Renal pelvis (tissue), 4 donors: ENCODE results near the gene KMT5B. TPM values are rescaled to one million over a fixed set of nuclear protein-coding genes. Genes with fewer than 3 reads are reported as not detected.

Experiments used
- DNase-seq: peaks from one replicate; pipeline ENCODE4 v3.0.0-alpha.2; 2013
- polyA plus RNA-seq, 3 donors: library from polyadenylated mRNA; unstranded; fragments of 120-200 nt; gene quantifications; one replicate each; pipeline ENCODE4 v1.2.1, GENCODE V29; 2013; ENCODE audit not compliant: insufficient read length in 3 of 3

Gene KMT5B
- polyA plus RNA-seq, 3 donors: 66.6 to 79.4 (median 73.7) TPM

- DNase-seq: no peak
Observed at GRCh38 chr11:68146704-68147474, 66.2 kb downstream of the KMT5B start.

- DNase-seq: no peak
Observed at GRCh38 chr11:68146010-68146540, 67.0 kb downstream of the KMT5B start.

DNA sequence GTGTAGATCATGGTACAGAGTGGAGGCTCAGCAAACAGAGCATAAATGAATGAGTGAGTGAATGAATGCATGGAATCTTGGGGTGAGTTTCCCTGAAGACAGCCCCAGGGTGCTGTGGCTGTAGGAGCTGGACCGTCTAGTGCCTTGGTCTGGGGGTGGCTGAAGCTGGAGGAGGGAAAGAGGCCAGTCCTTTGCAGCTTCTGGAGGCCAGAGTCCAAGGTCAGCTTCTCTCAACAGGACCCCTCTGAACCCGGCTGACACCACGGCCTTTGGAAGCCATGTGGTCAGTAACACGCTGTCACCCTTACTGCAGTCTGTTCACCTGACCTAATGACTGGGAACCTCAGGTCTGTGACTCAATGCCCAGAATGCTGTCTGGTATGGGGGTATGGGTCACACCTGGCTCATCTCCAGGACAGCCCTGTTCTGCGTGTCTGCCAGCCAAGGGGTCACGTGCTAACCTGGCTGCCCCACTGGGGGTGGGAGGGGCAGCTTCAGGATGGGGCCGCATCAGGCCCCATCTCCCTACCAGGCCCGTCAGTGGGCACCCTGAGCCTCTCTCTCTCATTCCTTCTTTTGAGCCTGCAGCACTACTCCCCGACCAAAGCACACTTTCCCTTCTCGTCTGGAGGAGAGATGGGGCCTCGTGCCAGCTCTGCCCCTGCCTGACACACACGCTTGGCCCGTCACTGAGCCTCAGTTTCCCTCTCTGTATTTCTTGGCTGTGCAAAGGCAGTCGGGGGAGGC is 67.8 kb downstream of the KMT5B start:
- DNase-seq: no peak

GRCh38 chr11:68143310-68143689 is 69.8 kb downstream of the KMT5B start:
- no peak for DNase-seq

- DNase-seq: no peak
Observed at GRCh38 chr11:68142441-68143309, 70.4 kb downstream of the KMT5B start.

- DNase-seq: no peak
Observed at GRCh38 chr11:68142028-68142412, 71.1 kb downstream of the KMT5B start.

GRCh38 chr11:68141246-68142027 is 71.7 kb downstream of the KMT5B start:
- no peak for DNase-seq

- DNase-seq: no peak
Observed at GRCh38 chr11:68140496-68141245, 72.4 kb downstream of the KMT5B start.

DNA sequence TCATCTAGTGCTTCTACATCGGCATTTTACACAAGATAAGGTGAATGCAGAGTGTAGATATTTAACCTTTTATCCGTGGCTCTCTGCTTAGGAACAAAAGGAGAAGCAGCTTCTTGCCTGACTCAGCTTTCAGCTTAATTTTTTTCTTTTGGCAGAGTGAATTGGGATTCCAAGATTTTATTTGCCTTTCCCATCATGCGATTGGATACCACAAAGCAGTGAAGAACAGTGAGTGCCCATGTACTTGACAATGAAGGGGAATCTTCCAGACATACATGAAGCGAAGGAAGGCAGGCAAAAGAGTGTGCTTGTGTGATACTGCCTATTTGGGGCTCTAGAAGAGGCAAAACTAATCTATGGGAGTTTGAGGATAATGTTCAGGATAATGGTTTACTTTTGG is 74.9 kb downstream of the KMT5B start:
- DNase-seq: no peak

DNA sequence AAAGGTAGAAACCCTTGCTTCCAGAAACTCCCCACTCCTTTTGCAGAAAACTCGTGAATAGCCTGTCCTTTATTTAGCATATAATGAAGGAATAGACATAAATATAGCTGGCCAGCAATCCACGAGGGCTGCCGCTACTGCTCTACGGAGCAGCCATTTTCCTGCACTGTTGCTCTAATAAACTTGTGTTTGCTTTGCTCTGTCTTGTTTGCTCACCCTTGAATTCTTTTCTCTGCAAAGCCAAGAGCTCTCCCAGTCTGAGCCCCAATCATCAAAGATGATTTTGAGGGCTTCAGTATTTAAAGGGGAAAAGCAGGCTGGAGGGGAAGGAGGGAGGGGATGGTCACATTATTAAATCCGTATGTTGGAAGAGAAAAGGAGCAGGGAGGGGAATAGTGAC is 75.3 kb downstream of the KMT5B start:
- no peak for DNase-seq

DNA sequence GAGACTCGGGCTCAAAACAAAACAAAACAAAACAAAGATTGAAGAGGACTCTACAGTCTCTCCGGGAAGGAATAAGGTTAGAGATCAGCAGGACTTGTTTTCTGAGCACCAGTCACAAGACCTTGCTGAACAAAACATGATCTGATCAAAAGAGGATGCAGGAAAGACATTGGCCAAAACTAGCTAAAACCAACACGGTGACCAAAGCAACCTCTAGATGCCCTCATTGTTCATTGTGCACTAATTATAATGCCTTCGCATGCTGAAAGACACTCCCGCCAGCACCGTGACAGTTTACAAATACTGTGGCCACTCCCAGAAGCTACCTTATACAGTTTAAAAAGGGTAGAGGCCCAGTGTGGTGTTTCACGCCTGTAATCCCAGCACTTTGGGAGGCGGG is 76.2 kb downstream of the KMT5B start:
- no peak for DNase-seq

GRCh38 chr11:68135161-68135560 is 77.9 kb downstream of the KMT5B start:
- DNase-seq: no peak

DNA sequence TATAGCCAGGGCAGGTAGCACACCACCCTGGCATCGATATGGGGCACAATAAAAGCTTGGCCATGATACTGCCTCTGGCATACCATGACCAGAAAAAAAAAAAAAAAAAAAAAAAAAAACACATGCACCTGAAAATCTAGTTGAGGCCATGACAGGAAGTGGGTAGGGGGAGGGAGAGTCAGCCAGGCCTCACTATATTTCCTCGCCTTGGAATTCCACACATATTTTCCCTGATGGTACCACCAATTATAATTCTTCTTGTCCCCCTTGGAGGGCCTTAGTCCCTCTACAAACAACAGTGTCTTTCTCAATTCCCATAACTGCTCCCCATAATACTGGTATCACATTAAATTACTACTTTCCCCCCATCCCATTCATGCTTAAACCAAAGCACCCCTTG is 79.3 kb downstream of the KMT5B start:
- no peak for DNase-seq

- DNase-seq: no peak
Observed at GRCh38 chr11:68130121-68130520, 83.0 kb downstream of the KMT5B start.

- no peak for DNase-seq
Observed at GRCh38 chr11:68128682-68129327, 84.3 kb downstream of the KMT5B start.

DNA sequence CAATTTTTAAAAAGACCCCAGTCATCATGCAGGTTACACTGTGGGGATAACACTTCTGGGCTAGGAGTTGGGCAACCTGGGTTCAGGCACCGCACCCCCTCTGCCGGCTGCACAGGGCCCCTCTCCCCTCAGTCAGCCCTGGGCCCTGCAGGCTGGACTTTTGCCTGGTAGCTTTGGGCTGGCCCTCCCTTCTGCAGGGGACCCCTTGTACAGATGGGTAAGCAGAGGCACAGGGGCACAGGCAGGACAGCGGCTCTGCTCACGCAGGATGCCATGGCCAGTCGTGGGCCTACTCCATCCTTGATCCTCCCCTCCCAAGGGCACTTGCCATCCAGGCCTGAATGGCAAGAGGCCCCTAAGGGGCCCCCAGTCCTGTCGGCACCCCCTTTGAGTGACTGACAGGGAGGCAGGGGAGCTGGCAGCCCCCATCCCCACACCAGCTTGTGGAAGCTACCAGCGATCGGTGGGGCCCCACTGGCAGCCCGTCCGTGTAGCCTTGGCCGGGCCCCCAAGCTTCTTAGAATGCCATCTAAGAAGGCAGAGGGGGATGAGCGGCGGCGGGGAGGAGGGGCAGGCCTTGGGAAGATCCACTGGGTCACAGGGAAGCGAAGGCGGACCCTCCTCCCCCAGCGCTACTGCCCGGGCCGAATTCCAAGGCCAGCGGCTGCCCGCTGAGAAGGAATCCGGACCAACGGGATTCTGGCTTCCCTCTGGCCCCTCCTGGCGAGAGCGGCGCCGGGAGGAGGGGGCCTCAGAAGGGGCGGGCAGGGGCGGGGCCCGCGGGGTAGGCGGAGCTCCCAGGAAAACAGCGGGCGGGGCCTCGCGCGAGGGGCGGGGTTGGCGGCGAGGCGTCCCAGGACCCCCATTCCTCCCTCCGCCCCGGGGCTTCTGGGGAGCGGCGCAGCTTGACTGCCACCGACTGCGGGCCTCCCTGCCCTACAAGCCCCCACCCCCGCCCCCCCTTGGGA is 85.1 kb downstream of the KMT5B start:
- DNase-seq: peak; percentile 87

DNA sequence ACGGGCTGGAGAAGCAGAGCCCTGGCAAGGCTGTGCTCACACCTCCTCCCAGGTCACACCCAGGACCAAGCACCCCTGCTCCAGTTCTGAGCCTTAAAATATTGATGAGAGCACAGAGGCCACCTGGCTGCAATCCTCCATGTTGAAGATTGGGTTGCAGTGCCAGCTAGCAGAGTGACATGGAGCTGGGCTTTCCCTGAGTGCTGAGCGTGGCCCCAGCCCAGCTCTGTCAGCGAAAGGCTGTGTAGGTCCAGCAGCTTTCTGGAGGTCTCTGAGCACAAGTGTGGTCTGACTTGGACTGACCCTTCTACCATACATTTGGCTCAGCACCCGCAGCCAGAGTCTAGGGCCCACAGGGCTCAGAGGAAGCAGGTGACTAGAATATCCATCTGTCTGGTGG is 87.9 kb downstream of the KMT5B start:
- DNase-seq: no peak

GRCh38 chr11:68122936-68123539 is 90.1 kb downstream of the KMT5B start:
- DNase-seq: no peak
